Spleen (tissue), 11 donors: ENCODE results near the gene KCNQ1. TPM values are rescaled to one million over a fixed set of nuclear protein-coding genes. Genes with fewer than 3 reads are reported as not detected.

ENCODE experiments used
- DNase-seq: peaks from one replicate; pipeline ENCODE4 v3.0.0-alpha.2; 2020
- H3K27ac ChIP-seq, 8 donors: fragments of 200-600 bp; sonication (generic) in 7 of 8; 1 replicate in 4 of 8; 2 replicates in 4 of 8; pipeline versions ENCODE4 v1.5.0 to v1.8.0; 2016 to 2021; ENCODE audit warnings: inconsistent platforms in 4 of 8, mild to moderate bottlenecking in 4 of 8, moderate library complexity in 1 of 8
- H3K27me3 ChIP-seq, 7 donors: fragments of 200-600 bp; sonication (generic) in 6 of 7; replicated peaks in 1 of 7; 1 replicate in 4 of 7; 2 replicates in 3 of 7; pipeline versions ENCODE4 v1.5.0 to v1.8.0; 2016 to 2021; ENCODE audit warnings: inconsistent platforms in 3 of 7, mild to moderate bottlenecking in 1 of 7
- H3K36me3 ChIP-seq, 6 donors: fragments of 200-600 bp; sonication (generic) in 5 of 6; 1 replicate in 4 of 6; 2 replicates in 2 of 6; pipeline versions ENCODE4 v1.5.0 to v1.8.0; 2016 to 2021; ENCODE audit warnings: inconsistent platforms in 2 of 6
- H3K4me1 ChIP-seq, 6 donors: fragments of 200-600 bp; sonication (generic) in 5 of 6; 1 replicate in 3 of 6; 2 replicates in 3 of 6; pipeline versions ENCODE4 v1.5.0 to v1.8.0; 2016 to 2021; ENCODE audit warnings: inconsistent platforms in 3 of 6
- H3K4me3 ChIP-seq, 8 donors: fragments of 200-600 bp; sonication (generic) in 7 of 8; 1 replicate in 4 of 8; 2 replicates in 4 of 8; pipeline versions ENCODE4 v1.5.0 to v1.8.0; 2016 to 2021; ENCODE audit warnings: inconsistent platforms in 4 of 8, mild to moderate bottlenecking in 4 of 8, moderate library complexity in 2 of 8
- H3K9me3 ChIP-seq, 8 donors: fragments of 200-600 bp; sonication (generic) in 7 of 8; 1 replicate in 4 of 8; 2 replicates in 4 of 8; pipeline versions ENCODE4 v1.5.0 to v1.8.0; 2016 to 2021; ENCODE audit warnings: inconsistent platforms in 4 of 8
- CTCF ChIP-seq, 11 experiments: fragments of 200-600 bp in 7 of 11; fragments of 450-650 bp in 4 of 11; sonication (generic) in 4 of 11; IDR thresholded peaks in 8 of 11; conservative IDR thresholded peaks in 3 of 11; 1 replicate in 7 of 11; 2 replicates in 4 of 11; pipeline versions ENCODE4 v1.4.0 to v1.8.0; 2016 to 2021; ENCODE audit warnings: antibody characterized with exemption in 11 of 11, inconsistent platforms in 4 of 11, mild to moderate bottlenecking in 1 of 11
- POLR2A ChIP-seq, 3 donors: fragments of 450-650 bp; IDR thresholded peaks; one replicate each; pipeline ENCODE4 v1.5.1; 2017; ENCODE audit warnings: antibody characterized with exemption in 3 of 3, mild to moderate bottlenecking in 1 of 3
- POLR2AphosphoS5 ChIP-seq, 3 donors: sonication (generic); formaldehyde crosslinking; IDR thresholded peaks; one replicate each; pipeline ENCODE4 v1.5.1; 2017; ENCODE audit warnings: antibody characterized with exemption in 3 of 3
- WGBS, 5 donors: extraction: QIAGEN DNeasy Blood & Tissue Kit in 3 of 5; methylation state at CpG; one replicate each; pipeline versions ENCODE4 v1.1.5 to v1.1.7; 2013 to 2018; 5-methylcytosine and 5-hydroxymethylcytosine counted together
- intact Hi-C: fragments of 100-400 bp; cut with DNase I; formaldehyde crosslinking; loops from one replicate; pipeline ENCODE4 v1.15.0; 2023; ENCODE audit warnings: low total_unique reads
- polyA plus RNA-seq, 3 donors: library from polyadenylated mRNA; stranded (reverse); fragments of 200-250 nt; gene quantifications; one replicate each; pipeline ENCODE4 v1.2.1, GENCODE V29; 2013
- total RNA-seq, 7 donors: library from RNA; depleted of rRNA in 3 of 7; stranded (reverse); fragments of >200 nt in 3 of 7; fragmentation: NEBNext Ultra II Directional in 4 of 7; extraction: Animal tissue kit (Norgen Biotek cat#: 25700) in 4 of 7; gene quantifications; one replicate each; pipeline versions ENCODE4 v1.1.0 to v1.2.1, GENCODE V29; 2016 to 2021
- donor health status: healthy with polysubstance abuse.
- donor health status: DM: no; HTN: no; CAD: no; lungs with moderate emphysema.
- donor health status: DM: no; HTN: no; CAD: no.
- donor health status: Bipolar disorder and iron deficiency.
- donor health status: healthy.
- donor health status: DM: no; HTN: no; CAD: no.
- donor health status: DM: yes; HTN: yes; CAD: no.

KCNQ1 gene
- total and polyA plus RNA-seq, 10 donors: 3.3 to 21.6 (median 13.5) TPM

- Histone ChIP-seq H3K4me3 (no peak overlapping the region), H3K27me3 (no peaks in the 10 kb centered on the region), H3K9me3 (peaks cover 0 to 21% (median 8%) of the 10 kb centered on the region in 8 donors), H3K27ac (no peak overlapping the region), H3K4me1 (no peaks in the 10 kb centered on the region), H3K36me3 (no peaks in the 10 kb centered on the region)
- DNase-seq: peak; percentile 34
- 91 to 94% (median 93%) methylated on average over 14 of the region's 14 CpGs for WGBS, 5 donors
- intact Hi-C loops: no loop called here
- TF ChIP-seq POLR2A (IDR thresholded peaks at IDR 0.05): no peak
- TF ChIP-seq POLR2AphosphoS5 (IDR thresholded peaks at IDR 0.05): no peak
- no peak for TF ChIP-seq CTCF (IDR thresholded peaks at IDR 0.05 in 8 of 11, conservative IDR thresholded peaks at IDR 0.05 in 3 of 11)
These were observed 313.9 kb downstream of the KCNQ1 start for GRCh38 chr11:2758751-2759150.

- H3K4me3 ChIP-seq: no peak overlapping the region
- no peaks in the 10 kb centered on the region for H3K36me3 ChIP-seq
- no peaks in the 10 kb centered on the region for H3K27me3 ChIP-seq
- intact Hi-C loops: no loop called here
- H3K27ac ChIP-seq: no peak overlapping the region
- peaks cover 0 to 16% (median 8%) of the 10 kb centered on the region in 8 donors for H3K9me3 ChIP-seq
- H3K4me1 ChIP-seq: no peaks in the 10 kb centered on the region
- no peak for TF ChIP-seq POLR2A (IDR thresholded peaks at IDR 0.05)
- TF ChIP-seq CTCF (IDR thresholded peaks at IDR 0.05 in 8 of 11, conservative IDR thresholded peaks at IDR 0.05 in 3 of 11): no peak
- TF ChIP-seq POLR2AphosphoS5 (IDR thresholded peaks at IDR 0.05): no peak
- peak; percentile 55 for DNase-seq
- WGBS, 5 donors: 74 to 88% (median 84%) methylated on average over 10 to 17 of the region's 17 CpGs
These were observed 314.7 kb downstream of the KCNQ1 start for GRCh38 chr11:2759228-2760195.

GRCh38 chr11:2760196-2760871 lies 315.5 kb downstream of the KCNQ1 start:
- WGBS, 5 donors: 82 to 94% (median 89%) methylated on average over 19 to 20 of the region's 20 CpGs
- Histone ChIP-seq H3K27ac (no peak overlapping the region), H3K4me1 (no peaks in the 10 kb centered on the region), H3K4me3 (no peak overlapping the region), H3K9me3 (peaks cover 0 to 16% (median 8%) of the 10 kb centered on the region in 8 donors), H3K27me3 (no peaks in the 10 kb centered on the region), H3K36me3 (no peaks in the 10 kb centered on the region)
- TF ChIP-seq POLR2A (IDR thresholded peaks at IDR 0.05): no peak
- no peak for TF ChIP-seq POLR2AphosphoS5 (IDR thresholded peaks at IDR 0.05)
- TF ChIP-seq CTCF (IDR thresholded peaks at IDR 0.05 in 8 of 11, conservative IDR thresholded peaks at IDR 0.05 in 3 of 11): no peak
- DNase-seq: peak; percentile 55
- intact Hi-C loops: no loop called here
